HG03139 (cell line): Measurements from ENCODE around the gene ADAMTSL1.

ENCODE experiments used
- ATAC-seq: cut with Tn5 transposase; IDR thresholded peaks from one replicate; pipeline ENCODE4 v1.9.1; 2021; ENCODE audit not compliant: unreplicated experiment

ADAMTSL1 gene

DNA sequence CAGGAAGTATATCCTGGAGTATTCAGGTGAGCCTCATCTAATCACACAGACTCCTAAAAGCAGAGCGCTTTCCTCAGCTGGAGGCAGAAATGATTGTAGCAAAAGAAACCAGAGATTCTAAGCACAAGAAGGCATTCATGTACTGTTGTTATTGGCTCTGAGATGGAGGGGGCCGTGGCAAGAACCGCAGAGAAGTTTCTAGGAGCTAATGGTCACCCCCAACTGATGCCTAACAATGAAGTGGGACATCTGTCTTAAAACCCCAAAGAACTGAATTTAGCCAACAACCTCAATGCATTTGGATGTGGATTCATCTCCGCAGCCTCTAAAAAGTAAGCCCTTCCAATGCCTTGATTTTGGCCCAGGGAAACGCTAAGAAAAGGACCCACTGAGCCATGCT lies 76.3 kb downstream of the ADAMTSL1 start:
- no peak for ATAC-seq

DNA sequence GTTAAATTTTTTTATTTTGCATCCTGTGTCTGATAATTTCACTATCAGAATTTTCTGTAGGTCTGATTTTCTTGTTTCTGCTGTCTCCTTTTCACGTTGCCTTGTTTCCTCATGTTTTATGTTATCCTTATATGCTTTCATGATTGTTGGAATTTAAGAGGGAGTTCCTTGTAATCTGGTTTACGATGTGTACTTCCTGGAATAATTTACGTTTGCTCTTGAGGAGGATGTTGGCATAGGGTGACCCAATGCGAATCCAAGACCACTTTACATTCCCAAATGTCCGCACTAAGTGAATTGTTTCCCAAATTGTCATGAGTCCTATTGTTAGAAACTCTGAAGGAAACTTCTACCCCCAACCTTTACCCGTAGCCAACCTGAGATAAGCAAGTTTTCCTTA lies 80.3 kb downstream of the ADAMTSL1 start:
- ATAC-seq = no peak

DNA sequence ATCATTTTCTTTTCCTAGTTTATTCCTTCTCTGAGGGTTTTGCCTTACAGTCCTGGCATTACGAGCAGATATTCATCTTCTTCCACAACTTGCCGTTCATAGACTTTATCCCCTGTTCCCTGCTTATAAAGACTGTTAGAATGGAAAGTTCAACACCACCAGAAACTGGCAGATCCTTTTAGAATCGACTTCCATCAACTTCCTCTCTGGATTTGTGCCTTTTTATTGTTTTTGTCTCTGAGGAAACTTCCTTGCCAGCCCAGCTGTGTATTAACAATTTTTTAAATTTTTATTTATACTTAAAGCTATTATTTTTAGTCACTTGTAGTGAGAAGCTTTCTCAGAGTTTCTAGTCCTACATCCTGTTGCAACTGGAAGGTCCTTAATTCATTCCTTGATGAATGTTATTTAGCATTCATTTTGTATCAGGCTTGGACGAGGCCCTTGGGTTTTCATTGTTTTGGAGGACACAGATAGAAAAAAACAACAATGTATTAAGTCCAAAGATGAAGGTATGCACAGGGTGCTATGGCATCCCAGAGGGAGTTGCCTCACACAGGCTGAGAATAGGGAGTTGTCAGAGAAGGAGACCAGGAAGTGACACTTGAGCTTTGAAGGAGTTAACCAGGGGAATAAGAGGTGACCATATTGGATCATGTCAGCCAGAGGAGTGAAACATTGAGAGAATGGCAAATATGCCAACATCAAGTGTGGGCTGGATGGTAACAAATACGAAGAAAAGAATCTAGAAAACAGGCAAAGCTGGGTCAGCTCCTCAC lies 81.3 kb downstream of the ADAMTSL1 start:
- no peak for ATAC-seq

DNA sequence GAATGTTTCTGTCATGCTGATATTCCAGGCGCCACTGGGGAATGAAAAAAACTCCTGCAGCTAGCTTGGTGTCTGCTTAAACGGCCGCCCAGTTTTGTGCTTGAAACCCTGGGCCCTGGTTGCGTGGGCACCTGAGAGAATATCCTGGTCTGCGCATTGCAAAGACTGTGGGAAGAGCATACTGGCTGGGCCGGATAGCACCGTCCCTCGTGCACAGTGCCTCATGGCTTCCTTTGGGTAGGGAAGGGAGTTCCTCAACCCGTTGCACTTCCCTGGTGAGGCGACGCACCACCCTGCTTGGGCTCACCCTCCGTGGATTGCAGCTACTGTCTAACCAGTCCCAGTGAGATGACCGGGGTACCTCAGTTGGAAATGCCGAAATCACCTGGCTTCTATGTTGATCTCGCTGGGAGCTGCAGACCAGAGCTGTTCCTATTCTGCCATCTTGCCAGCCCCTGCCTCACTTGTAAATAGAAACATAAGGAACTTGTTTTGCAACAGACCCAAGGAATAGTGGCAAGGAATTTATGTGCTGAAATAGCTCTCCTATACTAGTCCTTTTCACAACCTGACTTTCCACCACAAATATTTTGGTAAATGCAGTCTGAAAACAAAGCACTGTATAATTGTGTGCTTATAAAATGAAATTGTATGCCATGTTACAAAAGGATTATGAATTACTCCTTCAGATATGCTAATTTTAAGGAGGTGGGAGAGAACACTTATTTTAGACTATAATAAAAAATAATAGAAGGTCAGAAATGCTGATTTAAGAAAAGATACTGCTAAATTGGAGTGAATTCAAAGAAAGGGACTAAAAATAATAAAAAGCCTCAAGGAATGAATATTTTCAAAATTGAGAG lies 90.3 kb downstream of the ADAMTSL1 start:
- ATAC-seq = no peak

DNA sequence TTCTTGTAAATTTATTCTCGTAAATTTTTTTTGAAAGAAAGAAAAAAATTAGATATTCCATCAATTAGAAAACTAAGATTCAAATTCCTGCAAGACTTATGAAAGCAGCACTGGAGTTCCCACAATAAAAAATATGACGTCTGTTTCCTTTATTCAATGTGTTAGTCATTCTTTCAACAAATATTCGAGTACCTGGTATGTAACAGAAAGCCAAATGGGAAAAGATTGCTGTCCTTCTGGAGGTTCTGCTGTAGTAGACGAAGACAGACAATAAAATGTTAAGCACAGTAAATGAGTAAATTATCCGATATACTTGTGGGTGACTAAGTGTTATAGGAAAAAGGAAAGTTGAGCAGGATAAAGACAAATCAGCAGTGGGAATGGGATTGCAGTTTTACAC lies 92.2 kb downstream of the ADAMTSL1 start:
- ATAC-seq = no peak

DNA sequence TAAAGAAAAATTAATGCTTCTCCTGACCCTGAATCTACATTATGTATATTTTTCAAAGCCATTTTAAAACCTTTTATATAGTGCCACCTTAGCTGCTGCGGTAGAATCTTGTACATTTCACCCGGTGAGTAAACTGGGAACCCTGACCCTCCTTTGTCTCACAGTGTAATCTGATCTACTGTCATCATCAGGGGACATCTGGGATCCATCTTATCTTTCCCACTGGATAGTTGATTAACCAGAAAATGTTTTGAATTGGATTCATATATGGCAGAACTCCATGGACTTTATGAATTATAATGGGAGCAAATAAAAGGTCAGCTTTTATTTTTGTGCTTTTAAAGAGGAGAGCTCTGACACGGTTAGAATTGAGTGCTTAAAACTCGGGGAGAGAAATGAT lies 95.0 kb downstream of the ADAMTSL1 start:
- no peak for ATAC-seq

DNA sequence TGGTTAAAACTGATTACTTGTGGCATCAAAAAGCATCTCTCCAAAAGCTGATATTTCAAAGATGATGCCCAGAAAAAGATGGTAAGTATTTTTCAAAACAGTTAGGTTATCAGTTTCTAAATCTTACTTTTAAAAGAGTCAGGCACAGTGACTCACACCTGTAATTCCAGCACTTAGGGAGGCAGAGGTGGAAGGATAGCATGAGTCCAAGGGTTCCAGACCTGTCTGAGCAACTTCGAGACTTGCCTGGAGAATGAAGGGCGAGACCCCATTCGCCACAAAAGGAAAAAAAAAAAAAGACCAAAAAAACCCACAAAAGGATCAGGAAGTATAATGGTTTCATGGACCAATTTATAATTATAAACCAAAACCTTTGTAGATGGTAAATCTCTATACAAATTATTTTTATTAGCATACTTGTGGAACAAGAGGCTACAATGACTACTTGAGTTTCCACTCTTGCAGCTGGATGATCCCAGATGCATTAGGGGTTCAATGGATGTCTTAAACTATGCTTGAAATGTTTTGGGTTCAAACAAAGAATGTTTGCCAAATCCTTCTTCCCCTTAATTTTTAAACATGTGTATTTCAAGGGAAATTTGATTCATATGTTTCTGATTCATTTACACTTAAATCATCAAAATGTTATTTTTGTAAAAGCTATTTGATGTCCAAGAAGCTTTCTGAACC lies 96.1 kb downstream of the ADAMTSL1 start:
- no peak for ATAC-seq

DNA sequence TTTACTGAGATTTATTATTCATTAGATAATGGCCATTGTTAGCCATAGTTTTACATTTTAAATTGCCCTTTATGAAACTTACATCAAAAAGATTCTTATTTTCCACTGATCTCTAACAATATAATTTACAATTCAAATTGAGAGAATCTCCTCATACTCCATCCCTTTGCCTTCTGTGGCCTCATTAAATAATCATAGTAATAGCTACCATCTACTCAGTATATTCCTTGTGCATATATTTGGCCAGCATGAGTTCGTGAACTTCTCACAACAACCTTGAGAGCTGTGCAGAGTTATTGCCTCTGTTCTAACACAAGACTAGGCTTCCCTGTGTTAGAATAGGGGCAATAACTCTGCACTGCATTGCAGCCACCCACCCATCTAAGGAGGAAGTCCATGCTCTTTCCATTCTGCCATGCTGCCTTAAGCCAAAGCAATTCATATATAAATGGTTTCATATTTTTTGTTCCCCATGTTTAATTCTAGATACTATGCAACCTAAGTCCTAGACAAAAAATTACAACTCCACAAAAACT lies 99.1 kb downstream of the ADAMTSL1 start:
- ATAC-seq = no peak

DNA sequence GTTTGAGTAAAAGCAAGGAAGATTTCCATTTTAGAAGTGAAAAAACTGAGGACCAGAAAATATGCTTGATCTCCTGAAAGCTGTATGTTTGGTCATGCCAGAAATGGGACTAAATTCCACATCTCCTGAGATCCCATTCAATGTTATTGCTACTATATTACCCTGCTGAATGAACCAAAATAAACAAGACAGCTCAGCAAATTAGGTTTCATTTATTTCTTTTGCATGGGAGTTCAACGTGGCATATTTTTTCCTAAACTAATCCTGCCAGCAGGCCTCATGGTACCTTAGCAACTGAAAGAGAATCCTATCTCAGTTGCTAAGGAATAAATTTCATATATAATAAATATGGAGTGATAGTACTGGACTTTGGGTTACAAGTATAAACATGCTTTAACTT lies 101.7 kb downstream of the ADAMTSL1 start:
- no peak for ATAC-seq

DNA sequence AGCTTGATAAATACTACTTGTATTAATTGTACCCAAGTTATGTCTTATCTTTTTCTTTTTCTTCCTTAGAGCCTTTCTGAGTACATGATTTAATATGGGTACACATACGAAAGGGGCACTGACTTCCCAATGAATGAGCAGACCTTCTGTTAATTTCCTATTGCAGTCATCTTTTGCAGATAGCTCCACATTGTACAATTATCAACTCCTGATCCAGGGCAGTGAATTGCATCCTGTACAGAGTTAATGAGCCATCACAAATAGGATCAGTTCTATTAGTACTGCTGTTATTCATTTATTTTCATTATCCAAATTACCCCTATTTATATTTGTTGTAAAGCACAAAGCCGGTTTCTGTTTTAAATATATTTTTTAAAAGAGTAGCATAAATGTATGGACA lies 105.6 kb downstream of the ADAMTSL1 start:
- ATAC-seq = no peak

DNA sequence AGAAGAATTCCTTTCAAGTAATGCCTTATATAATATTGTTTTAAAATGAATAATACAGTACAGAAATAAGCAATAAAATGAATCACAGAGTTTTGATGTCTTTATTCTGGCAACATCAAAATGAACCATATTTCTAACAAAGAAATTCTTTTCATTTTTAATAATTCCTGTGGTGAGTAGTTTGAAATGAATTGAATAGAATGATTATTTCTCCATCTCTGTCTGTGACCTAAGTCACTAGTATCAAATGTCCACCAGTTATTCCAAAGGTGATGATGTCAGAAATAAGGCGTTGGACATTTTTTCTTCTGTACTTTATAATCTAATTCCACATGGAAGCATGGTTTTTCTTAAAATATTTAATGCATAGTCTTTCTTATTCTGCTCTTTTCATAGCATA lies 106.2 kb downstream of the ADAMTSL1 start:
- no peak for ATAC-seq

DNA sequence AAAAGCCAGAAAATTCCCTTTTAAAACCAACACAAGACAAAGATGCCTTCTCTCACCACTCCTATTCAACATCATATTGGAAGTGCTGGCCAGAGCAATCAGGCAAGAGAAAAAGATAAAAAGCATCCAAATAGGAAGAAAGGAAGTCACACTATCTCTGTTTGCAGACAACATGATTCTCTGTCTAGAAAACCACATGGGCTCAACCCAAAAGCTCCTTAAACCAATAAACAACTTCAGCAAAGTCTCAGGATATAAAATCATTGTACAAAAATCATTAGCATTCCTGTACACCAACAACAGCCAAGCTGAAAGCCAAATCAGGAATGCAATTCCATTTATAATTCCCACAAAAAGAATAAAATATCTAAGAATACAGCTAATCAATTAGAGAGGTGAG lies 112.0 kb downstream of the ADAMTSL1 start:
- no peak for ATAC-seq

DNA sequence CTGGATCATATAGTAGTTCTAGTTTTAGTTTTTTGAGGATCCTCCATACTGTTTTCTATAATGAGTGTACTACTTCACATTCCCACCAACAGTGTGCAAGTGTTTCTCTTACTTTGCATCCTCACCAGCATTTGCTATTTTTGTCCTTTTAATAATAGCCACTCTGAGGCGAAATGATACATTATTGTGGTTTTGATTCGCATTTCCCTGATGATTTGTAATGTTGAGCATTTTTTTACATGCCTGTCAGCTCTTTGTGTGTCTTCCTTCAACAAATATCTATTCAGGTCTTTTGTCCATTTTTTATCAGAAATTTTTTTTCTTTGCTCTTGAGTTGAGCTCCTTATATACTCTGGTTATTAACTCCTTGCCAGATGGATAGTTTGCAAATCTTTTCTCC lies 114.0 kb downstream of the ADAMTSL1 start:
- ATAC-seq = no peak

DNA sequence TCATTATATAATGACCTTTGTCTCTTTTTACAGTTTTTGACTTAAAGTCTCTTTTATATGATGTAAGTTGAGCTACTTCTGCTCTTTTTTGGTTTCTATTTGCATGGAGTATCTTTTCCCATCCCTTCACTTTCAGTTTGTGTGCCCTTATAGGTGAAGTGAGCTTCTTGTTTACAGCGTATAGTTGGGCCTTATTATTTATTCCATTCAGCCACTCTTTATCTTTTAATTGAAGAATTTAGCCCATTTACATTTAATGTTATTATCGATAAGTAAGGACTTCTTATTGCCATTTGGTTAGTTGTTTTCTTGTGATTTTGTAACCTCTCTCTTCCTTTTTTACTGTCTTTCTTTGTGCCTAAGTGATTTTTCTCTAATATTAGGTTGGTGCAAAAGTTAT lies 117.3 kb downstream of the ADAMTSL1 start:
- ATAC-seq = no peak

DNA sequence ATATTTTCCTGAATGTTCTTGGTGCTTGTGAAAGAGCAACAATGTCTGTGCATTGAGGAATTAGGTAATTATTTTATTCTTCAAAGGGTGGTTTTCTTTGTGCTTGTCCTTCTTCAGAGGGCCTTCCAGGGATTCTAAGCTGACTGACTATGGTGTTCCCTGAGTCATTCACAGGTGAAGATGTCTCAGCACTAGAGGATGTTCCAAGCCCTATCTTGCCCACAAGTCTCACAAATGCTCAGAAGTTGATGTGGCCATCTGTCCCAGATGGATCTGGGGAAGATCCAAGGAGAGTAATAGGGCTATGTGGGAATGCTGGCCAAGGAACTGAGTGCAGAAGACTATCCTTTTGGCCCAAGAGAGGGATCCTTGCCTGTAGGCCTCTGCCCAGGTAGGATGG lies 120.9 kb downstream of the ADAMTSL1 start:
- ATAC-seq = no peak

DNA sequence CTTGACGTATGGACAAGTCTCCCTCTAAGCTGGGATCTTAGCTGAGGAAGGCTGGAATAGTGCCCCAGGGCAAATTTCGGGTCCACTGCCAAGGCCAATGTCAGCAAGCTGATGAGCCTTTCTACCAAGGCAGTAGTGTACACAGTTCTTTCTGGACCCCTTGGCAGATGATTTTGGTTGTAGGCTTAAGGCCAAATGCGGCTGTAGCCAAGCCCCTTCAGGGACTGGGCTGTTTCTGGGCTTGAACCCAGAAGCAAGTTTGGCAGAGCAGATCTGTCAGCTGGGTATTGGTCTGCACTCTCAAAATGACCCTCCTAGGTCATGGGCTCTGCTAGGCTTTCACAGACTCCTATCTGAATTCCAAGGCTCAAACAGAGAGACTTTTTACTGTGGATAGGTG lies 121.6 kb downstream of the ADAMTSL1 start:
- no peak for ATAC-seq

DNA sequence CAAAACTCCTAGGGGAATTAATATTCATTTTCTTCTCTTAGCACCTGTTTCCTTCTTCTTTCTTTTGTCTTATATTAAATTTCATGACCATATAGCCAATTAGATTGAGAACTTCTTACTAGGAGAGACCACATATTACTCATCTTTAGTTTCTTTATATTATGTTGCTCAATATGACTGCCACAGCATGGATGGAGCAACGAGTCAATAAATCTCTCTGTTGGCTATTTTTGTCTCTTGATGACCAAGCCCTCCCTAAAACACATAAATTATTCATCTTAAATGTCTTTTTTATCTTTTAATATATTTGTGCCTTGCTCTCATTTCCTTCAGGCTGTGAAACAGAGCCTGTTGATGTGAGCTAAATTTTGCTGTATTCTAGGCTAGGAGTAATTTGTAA lies 123.0 kb downstream of the ADAMTSL1 start:
- ATAC-seq = no peak

DNA sequence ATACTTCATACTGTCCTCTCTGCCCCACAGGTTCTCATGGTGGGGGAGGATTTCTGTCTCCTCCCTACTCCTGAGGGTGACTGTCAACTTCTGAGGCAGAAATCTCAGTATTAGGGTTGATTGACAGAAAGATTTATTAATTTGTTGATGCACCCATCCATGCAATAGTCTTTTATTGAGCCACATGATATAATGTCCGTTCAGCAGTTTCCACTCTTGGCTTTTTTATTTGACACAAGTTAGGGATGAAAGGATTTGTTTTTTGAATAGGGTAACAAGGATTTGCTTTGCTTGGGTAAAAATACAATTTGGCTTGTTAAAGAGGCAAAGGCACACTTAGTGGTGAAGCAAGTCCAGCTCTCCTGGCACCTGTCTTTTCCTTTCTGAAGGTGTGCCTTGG lies 125.0 kb downstream of the ADAMTSL1 start:
- no peak for ATAC-seq

DNA sequence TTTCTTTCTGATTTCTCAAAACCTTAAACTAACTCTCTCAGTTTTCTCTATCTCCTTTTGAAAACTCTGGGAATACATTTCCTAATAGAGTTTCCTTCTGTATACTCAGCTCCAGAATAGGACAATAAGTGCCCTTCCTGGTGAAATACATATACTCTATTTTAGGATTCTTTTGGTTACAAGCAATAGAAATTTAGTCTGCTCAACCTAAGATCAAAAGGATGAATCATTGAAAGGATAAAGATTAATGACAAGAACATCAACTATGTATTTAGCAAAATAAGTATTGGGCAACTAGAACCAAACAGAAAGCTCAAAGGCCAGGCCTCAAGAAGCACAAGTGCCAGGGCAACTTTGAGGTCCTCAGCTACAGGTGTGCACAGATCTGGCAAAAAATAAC lies 127.1 kb downstream of the ADAMTSL1 start:
- ATAC-seq = no peak

DNA sequence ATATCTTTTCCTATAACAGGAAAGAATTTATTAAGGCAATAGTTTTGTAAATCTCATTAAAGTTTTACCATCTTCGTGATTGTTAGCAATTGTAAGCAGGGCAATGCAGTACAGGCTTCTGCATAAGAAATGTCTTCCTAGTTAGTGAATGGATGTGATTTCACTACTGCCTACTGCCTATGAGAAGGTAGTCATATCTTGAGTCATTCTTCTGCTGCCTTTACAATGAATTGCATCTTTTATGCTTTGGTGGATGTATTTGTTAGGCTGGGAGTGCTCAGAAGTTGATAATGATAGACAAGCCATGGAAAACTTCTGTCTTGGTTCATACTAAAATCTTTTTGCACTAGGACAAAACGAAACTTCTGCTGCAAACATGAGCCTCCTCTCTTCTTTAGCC lies 128.0 kb downstream of the ADAMTSL1 start:
- ATAC-seq = no peak
